ENCODE data around the gene ZNF804A.

Gene ZNF804A

DNA sequence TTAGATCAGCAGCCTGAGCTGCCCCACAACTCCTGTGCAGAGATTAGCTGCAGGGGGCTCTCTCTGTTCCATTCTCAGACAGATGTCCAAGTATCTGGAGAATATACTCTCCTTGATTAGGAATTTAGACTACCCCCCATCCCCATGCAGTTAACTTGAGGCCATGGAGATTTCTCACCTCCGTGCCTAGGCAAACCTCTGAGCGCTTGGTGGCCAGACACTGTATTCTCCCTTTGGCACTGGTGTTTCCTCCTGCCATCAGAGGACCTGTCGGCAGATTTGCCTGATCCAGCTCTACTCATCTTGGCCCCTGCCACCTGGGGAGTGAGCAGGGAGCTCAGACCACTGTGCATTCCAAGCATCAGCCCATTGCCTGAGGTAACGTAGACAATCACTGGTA is 48.3 kb downstream of the ZNF804A start:
- TF ChIP-seq, protein P1, sequence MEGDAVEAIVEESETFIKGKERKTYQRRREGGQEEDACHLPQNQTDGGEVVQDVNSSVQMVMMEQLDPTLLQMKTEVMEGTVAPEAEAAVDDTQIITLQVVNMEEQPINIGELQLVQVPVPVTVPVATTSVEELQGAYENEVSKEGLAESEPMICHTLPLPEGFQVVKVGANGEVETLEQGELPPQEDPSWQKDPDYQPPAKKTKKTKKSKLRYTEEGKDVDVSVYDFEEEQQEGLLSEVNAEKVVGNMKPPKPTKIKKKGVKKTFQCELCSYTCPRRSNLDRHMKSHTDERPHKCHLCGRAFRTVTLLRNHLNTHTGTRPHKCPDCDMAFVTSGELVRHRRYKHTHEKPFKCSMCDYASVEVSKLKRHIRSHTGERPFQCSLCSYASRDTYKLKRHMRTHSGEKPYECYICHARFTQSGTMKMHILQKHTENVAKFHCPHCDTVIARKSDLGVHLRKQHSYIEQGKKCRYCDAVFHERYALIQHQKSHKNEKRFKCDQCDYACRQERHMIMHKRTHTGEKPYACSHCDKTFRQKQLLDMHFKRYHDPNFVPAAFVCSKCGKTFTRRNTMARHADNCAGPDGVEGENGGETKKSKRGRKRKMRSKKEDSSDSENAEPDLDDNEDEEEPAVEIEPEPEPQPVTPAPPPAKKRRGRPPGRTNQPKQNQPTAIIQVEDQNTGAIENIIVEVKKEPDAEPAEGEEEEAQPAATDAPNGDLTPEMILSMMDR (IDR thresholded peaks at IDR 0.05; ENCODE audit: low read depth, low read length, missing control alignments) = no peak
- no peak for DNase-seq (ENCODE audit: extremely low read depth, low read depth)
- H3K4me3 ChIP-seq (replicated peaks; ENCODE audit: low read depth, low read length) = no peak overlapping the region

DNA sequence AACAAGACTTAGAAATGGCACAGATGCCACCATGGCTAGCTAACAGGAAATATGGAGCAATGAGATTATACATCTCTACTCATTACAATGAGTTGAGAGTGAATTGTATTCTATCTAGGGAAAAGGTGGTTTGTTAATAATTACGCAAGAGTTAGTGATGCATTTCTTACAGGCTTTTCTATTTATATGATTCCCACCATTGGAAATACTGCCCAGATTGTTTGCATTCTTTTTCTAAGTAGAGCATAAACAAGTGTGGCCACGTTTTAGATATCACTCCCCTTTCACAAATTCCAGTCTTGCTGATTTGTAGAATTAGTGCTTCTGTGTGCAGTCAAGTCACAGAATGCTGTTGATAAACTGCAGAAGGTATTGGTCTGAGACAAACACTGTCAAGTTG is 56.6 kb downstream of the ZNF804A start:
- TF ChIP-seq, protein P1 (IDR thresholded peaks at IDR 0.05; ENCODE audit: low read depth, low read length, missing control alignments) = no peak
- H3K4me3 ChIP-seq (replicated peaks; ENCODE audit: low read depth, low read length) = no peak overlapping the region
- DNase-seq (ENCODE audit: extremely low read depth, low read depth) = no peak

DNA sequence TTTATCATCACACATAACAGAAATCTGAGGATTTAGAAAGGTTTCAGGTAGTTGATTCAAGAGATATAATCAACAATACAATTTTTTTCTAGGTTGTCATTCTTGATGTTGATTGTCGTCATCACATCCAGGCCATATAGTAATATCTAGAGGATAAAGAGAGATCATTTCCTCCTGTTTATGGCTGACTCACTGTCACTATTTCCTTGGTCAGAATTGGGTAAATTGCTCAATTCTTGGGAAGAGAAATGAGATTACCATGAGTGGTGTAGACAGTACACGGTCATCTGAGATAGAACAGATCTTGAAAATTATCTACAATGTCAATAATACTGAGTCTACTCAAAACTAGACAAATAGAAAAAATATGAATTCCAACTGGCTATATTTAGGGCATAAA is 78.8 kb downstream of the ZNF804A start:
- H3K4me3 ChIP-seq (replicated peaks; ENCODE audit: low read depth, low read length) = no peak overlapping the region
- TF ChIP-seq, protein P1 (IDR thresholded peaks at IDR 0.05; ENCODE audit: low read depth, low read length, missing control alignments) = no peak
- no peak for DNase-seq (ENCODE audit: extremely low read depth, low read depth)

DNA sequence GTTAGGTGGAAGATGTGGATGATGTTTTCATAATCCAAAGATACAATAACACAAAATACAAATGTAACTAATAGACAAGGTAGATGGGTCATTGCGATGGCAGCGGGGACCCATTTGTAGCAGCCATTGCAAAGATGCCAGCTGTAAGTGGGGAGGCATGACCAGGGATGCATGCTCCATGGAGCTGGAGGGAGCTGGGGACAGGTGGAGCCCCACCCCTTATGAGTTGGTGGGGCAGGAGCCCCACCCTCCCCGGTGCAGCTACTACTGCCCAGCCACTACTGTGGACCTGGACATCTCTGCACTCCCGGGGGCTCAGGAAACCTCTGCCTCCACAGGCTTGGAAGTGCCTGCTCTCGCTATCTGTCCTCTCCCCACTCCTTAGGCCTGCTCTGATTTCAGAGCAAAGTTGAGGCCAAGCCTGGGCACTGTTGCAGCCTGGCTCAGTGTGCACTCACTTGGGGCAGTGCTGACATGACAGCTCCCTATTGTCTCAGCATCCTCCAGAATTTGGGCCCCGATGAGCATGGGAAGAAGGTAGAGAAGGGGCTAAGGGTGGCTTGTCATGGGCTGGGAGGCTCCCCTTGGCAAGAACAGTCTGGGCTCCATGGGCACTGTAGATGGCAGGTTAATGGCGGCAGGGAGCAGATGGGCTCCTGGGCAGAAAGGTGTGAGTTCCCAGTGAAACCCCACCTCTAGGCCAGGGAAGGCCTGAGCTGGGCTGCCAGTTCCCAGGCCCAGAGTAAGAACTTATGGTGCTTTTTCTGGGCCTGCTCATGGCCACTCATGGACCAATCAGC is 81.1 kb downstream of the ZNF804A start:
- no peak for DNase-seq (ENCODE audit: extremely low read depth, low read depth)
- H3K4me3 ChIP-seq (replicated peaks; ENCODE audit: low read depth, low read length) = no peak overlapping the region
- TF ChIP-seq, protein P1 (IDR thresholded peaks at IDR 0.05; ENCODE audit: low read depth, low read length, missing control alignments) = no peak

DNA sequence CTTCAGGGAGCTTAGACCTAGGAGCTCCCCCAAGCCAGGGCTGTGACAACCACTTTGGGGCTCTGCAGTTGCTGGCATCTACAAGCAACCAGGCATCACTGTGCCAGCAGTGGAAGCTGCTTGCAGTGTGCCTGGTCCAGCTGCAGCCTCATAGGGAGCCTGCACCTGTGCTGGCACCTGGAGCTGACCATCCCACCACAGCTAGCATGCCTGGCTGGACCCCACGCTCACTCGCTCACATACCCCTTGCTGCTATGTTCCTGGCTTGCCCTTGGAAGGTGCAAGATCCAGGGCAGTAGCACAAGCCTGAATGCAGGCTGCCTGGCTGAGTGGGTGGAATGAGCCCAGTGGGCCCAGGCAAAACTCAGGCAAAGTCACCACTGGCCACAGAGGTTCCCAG is 82.5 kb downstream of the ZNF804A start:
- no peak overlapping the region for H3K4me3 ChIP-seq (replicated peaks; ENCODE audit: low read depth, low read length)
- TF ChIP-seq, protein P1 (IDR thresholded peaks at IDR 0.05; ENCODE audit: low read depth, low read length, missing control alignments) = no peak
- no peak for DNase-seq (ENCODE audit: extremely low read depth, low read depth)

DNA sequence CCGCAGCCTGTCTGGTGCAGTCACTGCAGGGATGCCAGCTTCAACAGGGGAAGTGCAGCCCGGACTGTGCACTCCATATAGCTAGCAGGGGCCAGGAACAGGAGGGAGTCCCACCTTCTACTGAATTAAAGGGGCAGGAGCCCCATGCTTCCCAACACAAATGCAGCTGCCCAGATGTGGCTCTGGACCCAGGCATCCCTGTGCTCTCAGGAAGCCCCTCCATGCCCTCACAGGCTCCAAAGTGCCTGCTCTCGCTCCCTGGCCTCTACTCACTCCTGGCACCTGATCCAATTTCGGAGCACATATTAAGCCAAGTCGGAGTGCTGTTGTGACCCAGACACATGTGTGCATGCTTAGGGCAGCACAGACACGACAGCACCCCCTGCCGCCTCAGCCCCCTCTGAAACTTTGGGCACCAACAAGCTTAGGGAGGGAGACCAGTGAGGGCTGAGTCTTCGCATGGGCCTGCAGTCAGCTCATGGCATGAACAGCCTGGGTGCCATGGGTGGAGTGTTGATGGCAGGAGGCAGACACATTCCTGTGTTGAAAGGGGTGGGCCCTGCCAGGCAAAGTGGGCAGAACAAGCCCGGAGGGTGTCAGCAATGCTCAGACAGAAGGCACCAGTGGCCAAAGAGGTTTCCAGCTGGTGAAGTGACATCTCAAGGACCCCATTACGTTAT is 83.5 kb downstream of the ZNF804A start:
- DNase-seq (ENCODE audit: extremely low read depth, low read depth) = no peak
- TF ChIP-seq, protein P1 (IDR thresholded peaks at IDR 0.05; ENCODE audit: low read depth, low read length, missing control alignments) = no peak
- H3K4me3 ChIP-seq (replicated peaks; ENCODE audit: low read depth, low read length) = no peak overlapping the region
